ENCODE measurements around the gene SLC37A1. TPM values are rescaled to one million over a fixed set of nuclear protein-coding genes. Genes with fewer than 3 reads are reported as not detected.
A peak's percentile ranks its signal among the peaks of the same experiment; 100 is the strongest.
"Not testable (repeated sequence)": the region's sequence is repeated elsewhere in the genome, so short reads cannot be mapped to it uniquely, and the experiment has no call there.

Gene SLC37A1
- polyA plus RNA-seq, 3 donors = 7.1 to 12.6 (median 7.5) TPM

- no peak for DNase-seq (ENCODE audit: extremely low read depth in 1 of 11, low read depth in 9 of 11, low spot score in 4 of 11)
Measured at GRCh38 chr21:42595283-42596187, 81.9 kb downstream of the SLC37A1 start.

- DNase-seq (ENCODE audit: extremely low read depth in 1 of 11, low read depth in 9 of 11, low spot score in 4 of 11) = no peak
Measured at GRCh38 chr21:42596657-42597056, 83.0 kb downstream of the SLC37A1 start.

- DNase-seq (ENCODE audit: extremely low read depth in 1 of 11, low read depth in 9 of 11, low spot score in 4 of 11) = no peak
Measured at GRCh38 chr21:42597487-42598158, 84.0 kb downstream of the SLC37A1 start.

- no peak for DNase-seq (ENCODE audit: extremely low read depth in 1 of 11, low read depth in 9 of 11, low spot score in 4 of 11)
Measured at GRCh38 chr21:42598159-42598735, 84.6 kb downstream of the SLC37A1 start.

- DNase-seq (ENCODE audit: extremely low read depth in 1 of 11, low read depth in 9 of 11, low spot score in 4 of 11) = no peak
Measured at GRCh38 chr21:42599486-42599885, 85.8 kb downstream of the SLC37A1 start.

GRCh38 chr21:42599962-42600361, 86.3 kb downstream of the SLC37A1 start:
- DNase-seq (ENCODE audit: extremely low read depth in 1 of 11, low read depth in 9 of 11, low spot score in 4 of 11) = no peak

GRCh38 chr21:42601656-42602055, 88.0 kb downstream of the SLC37A1 start:
- no peak for DNase-seq (ENCODE audit: extremely low read depth in 1 of 11, low read depth in 9 of 11, low spot score in 4 of 11)

- no peak for DNase-seq (ENCODE audit: extremely low read depth in 1 of 11, low read depth in 9 of 11, low spot score in 4 of 11)
Measured at GRCh38 chr21:42607102-42607501, 93.5 kb downstream of the SLC37A1 start.

- DNase-seq (ENCODE audit: extremely low read depth in 1 of 11, low read depth in 9 of 11, low spot score in 4 of 11) = no peak
Measured at GRCh38 chr21:42607525-42608102, 94.0 kb downstream of the SLC37A1 start.

- no peak for DNase-seq (ENCODE audit: extremely low read depth in 1 of 11, low read depth in 9 of 11, low spot score in 4 of 11)
Measured at GRCh38 chr21:42608446-42608845, 94.8 kb downstream of the SLC37A1 start.

- no peak for DNase-seq (ENCODE audit: extremely low read depth in 1 of 11, low read depth in 9 of 11, low spot score in 4 of 11)
Measured at GRCh38 chr21:42609811-42610210, 96.2 kb downstream of the SLC37A1 start.

- no peak for DNase-seq (ENCODE audit: extremely low read depth in 1 of 11, low read depth in 9 of 11, low spot score in 4 of 11)
Measured at GRCh38 chr21:42611852-42612251, 98.2 kb downstream of the SLC37A1 start.

- DNase-seq (ENCODE audit: extremely low read depth in 1 of 11, low read depth in 9 of 11, low spot score in 4 of 11) = no peak
Measured at GRCh38 chr21:42612390-42612789, 98.7 kb downstream of the SLC37A1 start.

GRCh38 chr21:42613756-42614155, 100.1 kb downstream of the SLC37A1 start:
- DNase-seq (ENCODE audit: extremely low read depth in 1 of 11, low read depth in 9 of 11, low spot score in 4 of 11) = no peak

GRCh38 chr21:42614396-42614795, 100.7 kb downstream of the SLC37A1 start:
- DNase-seq (ENCODE audit: extremely low read depth in 1 of 11, low read depth in 9 of 11, low spot score in 4 of 11) = no peak

- peak in 2 of 11 donors; percentile 24 to 33 for DNase-seq (ENCODE audit: extremely low read depth in 1 of 11, low read depth in 9 of 11, low spot score in 4 of 11)
Measured at GRCh38 chr21:42614811-42615351, 101.2 kb downstream of the SLC37A1 start.

- not testable (repeated sequence) for DNase-seq (ENCODE audit: extremely low read depth in 1 of 11, low read depth in 9 of 11, low spot score in 4 of 11)
Measured at GRCh38 chr21:42615377-42615776, 101.7 kb downstream of the SLC37A1 start.

- no peak for DNase-seq (ENCODE audit: extremely low read depth in 1 of 11, low read depth in 9 of 11, low spot score in 4 of 11)
Measured at GRCh38 chr21:42615924-42616323, 102.3 kb downstream of the SLC37A1 start.

GRCh38 chr21:42616446-42616845, 102.8 kb downstream of the SLC37A1 start:
- DNase-seq (ENCODE audit: extremely low read depth in 1 of 11, low read depth in 9 of 11, low spot score in 4 of 11) = no peak
